Epidermal melanocyte (primary cell): Measurements from ENCODE around the gene CXCR4.
"Not testable (repeated sequence)": the region's sequence is repeated elsewhere in the genome, so short reads cannot be mapped to it uniquely, and the experiment has no call there.

Experiments
- DNase-seq: peaks from one replicate; pipeline ENCODE4 v3.0.0; 2011; ENCODE audit warnings: low spot score; ENCODE audit not compliant: insufficient read length

The CXCR4 gene

GRCh38 chr2:136077107-136077506 is 40.8 kb downstream of the CXCR4 start:
- DNase-seq = no peak

- no peak for DNase-seq
Observed at GRCh38 chr2:136075476-136075875, 42.5 kb downstream of the CXCR4 start.

- DNase-seq = no peak
Observed at GRCh38 chr2:136072621-136073020, 45.3 kb downstream of the CXCR4 start.

GRCh38 chr2:136071887-136072286 is 46.1 kb downstream of the CXCR4 start:
- DNase-seq = not testable (repeated sequence)

GRCh38 chr2:136070913-136071312 is 47.0 kb downstream of the CXCR4 start:
- no peak for DNase-seq

- no peak for DNase-seq
Observed at GRCh38 chr2:136069773-136070172, 48.2 kb downstream of the CXCR4 start.

- no peak for DNase-seq
Observed at GRCh38 chr2:136068581-136069227, 49.2 kb downstream of the CXCR4 start.

- DNase-seq = no peak
Observed at GRCh38 chr2:136067897-136068580, 49.9 kb downstream of the CXCR4 start.

- no peak for DNase-seq
Observed at GRCh38 chr2:136067459-136067858, 50.5 kb downstream of the CXCR4 start.

- DNase-seq = no peak
Observed at GRCh38 chr2:136065907-136066306, 52.0 kb downstream of the CXCR4 start.

- DNase-seq = no peak
Observed at GRCh38 chr2:136065384-136065783, 52.6 kb downstream of the CXCR4 start.
